GM21423 (cell line): Measurements from ENCODE around the gene CDPF1.
"Not testable (repeated sequence)": the region's sequence is repeated elsewhere in the genome, so short reads cannot be mapped to it uniquely, and the experiment has no call there.

Experiments used
- ATAC-seq: cut with Tn5 transposase; IDR thresholded peaks from one replicate; pipeline ENCODE4 v1.9.1; 2021; ENCODE audit warnings: mild to moderate bottlenecking, moderate library complexity; ENCODE audit not compliant: unreplicated experiment

CDPF1 gene

DNA sequence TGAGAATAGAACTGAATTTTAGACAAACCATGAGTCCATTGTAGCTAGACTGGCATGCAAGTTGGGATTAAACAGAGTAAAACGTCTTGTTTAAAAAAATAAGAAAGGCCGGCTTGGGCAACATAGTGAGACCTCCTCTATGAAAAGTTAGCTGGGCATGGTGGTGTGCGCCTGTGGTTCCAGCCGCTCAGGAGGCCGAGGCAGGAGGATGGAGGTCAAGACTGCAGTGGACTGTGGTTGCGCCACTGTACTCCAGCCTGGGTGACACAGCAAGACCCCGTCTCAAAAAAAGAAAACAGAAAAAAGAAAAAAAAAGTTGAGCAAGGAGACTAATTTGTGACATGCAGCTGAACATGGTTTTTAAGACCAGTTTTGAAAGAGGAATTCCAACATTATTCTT, 23.5 kb downstream of the CDPF1 start:
- ATAC-seq: no peak

DNA sequence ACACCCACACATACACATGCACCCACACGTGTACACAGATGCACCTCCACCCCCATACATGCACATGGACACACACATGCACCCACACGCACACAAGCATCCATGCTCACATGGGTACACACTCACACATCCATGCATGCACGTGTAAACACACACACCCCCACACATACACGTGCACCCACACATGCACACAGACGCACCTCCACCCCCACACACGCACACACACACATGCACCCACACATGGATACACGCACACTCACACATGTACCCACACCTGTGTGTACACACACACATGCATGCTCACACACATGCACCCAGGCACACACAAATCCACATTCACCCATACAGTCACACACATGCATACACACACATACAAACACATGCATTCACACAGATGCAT, 24.5 kb downstream of the CDPF1 start:
- no peak for ATAC-seq

DNA sequence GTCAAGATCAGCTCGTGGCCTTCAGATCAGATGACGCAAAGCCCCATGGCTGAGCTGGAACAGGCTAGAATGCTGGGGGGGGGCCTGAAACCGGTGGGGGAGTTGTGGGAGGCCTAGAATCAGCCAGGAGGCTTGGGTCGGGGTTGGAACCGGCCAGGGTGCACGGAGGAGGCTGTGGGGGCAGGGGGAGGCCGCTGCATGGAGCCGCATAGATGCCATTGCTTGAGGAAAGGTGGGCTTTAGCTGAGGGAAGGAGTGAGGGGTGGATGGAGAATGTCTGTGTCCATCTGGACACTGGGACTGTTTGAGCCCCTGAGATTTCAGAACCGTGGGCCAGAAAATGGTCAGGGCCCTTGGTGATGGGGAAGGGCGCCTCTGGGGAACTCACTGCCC, 25.2 kb downstream of the CDPF1 start:
- no peak for ATAC-seq

DNA sequence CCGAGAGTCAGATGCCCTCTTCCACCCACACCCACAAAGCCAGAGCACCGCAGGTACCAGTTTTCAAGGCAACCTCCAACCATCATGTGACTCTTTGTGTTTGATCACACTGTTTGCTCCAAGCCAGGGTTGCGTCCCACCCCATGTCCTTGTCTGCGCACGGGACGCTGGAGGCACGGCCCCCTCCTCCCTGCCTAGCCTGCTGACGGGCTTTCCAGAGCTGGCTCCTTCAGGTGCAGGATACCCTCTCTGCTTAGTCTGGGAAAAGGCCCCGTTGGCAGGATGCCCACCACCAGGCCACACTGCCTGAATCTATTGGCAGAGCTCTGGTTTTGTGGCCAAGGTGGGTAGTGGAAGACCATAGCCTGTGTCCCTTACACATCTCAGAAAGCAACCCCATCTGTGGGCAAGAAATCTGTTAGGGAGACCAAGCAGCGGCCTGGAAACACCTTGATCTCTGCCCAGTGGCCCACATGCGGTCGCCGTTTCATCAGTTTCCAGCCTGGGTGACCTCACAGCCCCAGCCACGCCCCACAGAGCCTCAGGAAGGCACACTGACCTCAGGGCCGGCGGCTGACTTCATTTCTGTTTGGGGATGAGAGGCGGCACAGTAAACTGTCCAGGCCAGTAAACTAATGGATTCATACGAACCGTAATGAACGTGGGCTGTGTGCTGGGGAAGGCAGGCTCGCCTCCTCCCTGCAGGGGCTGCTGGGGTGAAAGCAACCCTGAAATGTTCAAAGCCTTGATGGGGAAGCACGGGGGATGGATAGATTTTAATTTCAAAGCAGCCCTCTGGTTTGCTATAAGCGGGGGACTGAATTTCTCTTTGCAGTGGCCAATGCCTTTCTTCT, 25.8 kb downstream of the CDPF1 start:
- no peak for ATAC-seq

DNA sequence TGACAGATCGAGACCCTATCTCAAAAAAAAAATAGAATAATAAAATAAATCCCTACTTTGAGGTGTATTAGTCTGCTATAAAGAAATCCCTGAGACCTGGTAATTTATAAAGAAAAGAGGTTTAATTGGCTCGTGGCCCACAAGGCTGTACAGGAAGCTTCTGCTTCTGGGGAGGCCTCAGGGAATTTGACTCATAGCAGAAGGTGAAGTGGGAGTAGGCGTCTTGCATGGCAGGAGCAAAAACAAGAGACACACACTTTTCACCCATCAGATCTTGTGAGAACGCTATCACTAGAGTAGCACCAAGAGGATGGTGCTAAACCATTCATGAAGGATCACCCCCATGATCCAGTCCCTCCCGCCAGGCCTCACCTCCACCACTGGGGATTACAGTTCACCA, 29.2 kb downstream of the CDPF1 start:
- ATAC-seq: no peak

DNA sequence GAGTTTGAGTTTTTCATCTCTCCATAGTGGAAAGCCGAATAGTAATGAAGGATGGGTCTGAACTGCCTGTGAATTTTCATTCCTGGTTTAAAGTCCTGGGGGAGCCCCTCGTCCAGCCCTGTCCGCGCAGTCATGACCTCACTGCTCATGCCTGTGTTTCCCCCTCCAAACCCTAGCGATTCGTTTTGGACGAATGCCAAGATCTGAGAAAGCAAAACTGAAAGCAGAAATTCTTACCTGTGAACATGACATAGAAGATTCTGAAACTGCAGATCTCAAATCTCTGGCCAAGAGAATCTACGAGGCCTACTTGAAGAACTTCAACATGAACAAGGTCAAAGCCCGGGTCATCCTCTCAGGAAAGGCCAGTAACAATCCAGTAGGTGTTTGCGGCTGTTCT, 30.5 kb downstream of the CDPF1 start:
- ATAC-seq: no peak

DNA sequence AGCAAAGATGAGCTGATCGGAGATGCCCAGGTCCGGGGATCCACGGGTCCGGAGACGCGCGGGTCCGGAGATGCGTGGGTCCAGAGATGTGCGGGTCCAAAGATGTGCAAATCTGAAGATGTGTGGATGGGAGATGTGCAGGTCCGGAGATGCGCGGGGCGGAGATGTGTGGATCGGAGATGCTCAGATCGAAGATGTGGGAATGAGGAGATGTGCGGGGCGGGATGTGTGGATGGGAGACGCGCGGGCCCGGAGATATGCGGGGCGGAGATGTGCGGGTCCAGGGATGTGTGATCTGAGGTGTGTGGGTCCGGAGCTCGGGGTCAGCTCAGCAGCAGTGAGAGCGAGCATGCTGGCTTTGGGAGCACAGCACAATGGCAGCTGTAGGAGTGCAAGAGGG, 35.5 kb downstream of the CDPF1 start:
- no peak for ATAC-seq

DNA sequence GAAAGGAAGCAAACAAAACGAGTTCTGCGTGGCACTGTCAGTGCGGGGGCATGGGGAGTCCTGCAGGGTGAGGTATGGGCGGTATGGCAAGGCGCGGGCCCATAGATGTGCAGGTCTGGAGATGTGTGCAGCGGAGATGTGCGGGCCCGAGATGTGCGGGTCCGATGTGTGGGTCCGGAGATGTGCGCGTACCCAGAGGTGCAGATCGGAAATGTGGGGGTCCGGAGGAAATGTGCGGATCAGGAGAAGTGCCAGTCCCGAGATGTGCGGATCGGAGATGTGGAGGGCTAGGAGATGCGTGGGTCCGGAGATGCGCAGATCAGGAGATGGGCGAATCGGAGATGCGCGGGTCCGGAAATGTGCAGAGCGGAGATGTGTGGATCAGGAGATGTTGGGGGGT, 35.9 kb downstream of the CDPF1 start:
- ATAC-seq: no peak

DNA sequence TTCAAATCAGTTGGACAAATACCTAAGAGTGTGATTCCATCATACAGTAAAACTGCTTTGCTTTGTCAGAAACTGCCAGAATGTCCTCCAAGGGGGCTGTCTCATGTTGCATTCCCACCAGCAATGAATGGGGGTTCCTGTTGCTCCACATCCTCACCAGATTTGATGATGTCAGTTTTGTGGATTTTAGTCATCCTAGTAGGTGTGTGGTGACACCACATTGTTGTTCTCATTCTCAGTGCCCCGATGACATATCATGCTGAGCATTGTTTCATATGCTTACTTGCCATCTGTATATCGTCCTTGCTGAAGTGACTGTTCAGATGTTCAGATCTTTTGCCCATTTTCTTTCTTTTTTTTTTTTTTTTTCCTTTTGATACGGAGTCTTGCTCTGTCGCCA, 37.0 kb downstream of the CDPF1 start:
- no peak for ATAC-seq

DNA sequence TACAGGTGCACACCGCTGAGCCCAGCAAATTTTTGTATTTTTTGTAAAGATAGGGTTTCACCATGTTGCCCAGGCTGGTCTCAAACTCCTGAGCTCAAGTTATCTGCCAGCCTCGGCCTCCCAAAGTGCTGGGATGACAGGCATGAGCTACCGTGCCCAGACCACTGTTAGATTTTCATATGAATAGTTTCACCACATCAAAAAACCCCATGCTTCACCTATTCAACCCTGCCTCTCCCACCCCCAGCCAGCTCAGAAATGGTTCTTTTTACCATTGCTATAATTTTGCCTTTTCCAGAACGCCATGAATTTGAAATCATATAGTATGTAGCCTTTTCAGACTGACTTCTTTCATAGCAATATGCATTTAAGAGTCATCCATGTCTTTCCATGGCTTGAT, 37.9 kb downstream of the CDPF1 start:
- no peak for ATAC-seq

DNA sequence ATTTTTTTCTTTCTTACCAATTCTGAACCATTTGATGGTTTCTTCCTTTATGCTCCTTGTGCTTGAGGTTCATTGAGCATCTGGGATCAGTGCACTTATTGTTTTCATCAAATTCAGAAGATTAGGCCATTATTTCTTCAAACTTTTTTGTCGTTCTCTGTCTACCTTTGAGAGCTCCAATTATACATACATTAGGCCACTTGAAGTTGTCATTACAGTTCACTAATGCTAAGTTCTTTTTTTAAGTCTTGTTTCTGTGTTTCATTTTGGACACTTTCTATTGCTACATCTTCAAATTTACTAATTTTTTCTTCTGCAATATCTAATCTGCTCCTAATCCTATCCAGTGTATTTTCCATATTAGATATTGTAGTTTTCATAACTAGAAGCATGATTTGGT, 40.8 kb downstream of the CDPF1 start:
- no peak for ATAC-seq

DNA sequence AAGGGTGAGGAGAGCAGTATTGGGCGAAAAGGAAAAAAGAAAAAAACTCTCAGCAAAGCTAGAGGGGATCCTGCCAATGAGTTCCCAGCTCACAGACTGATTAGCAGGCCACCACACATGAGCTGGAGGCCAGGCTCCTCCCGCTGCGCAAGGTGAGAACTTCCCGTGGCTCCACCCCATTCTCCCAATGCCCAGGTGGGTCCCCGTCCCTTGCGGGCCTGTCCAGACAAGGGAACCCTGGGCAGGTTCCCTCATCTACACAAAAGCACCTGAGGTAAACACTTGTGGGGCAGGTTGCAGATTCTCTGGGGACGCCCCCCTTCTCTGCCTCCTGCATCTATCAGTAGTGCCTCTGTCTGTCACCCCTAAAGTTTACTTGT, 46.5 kb downstream of the CDPF1 start:
- no peak for ATAC-seq

DNA sequence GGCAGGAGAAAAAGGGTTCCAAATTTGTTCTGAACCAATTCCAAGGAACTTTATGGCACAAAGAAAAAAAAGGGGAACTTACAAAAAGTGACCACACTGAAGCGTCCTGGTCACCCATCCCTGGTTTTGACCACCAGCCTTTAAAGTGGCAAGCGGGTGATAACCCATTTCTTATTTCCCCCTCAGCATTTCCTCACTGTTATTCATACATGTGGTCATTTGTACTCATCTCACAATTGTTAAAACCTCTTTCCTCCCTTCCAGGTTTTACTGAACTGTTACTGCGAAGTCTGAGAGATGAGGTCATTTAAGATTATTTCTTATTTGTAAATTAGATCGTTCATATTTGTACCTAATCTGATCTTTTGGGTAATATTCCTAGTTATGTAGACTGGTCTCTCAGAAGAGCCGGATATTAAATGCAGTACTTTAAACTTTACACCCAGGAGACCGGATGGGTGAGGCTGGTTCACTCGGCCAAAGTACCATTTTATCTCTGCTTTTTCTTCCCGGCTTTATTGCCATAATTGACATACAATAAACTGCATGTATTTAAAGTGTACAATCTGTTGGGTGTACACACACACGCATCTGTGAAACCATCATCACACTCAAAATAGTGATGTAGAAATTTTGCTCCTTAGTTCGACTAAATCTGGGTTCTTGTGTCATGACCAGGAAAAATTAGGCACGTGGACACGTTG, 47.0 kb downstream of the CDPF1 start:
- no peak for ATAC-seq

DNA sequence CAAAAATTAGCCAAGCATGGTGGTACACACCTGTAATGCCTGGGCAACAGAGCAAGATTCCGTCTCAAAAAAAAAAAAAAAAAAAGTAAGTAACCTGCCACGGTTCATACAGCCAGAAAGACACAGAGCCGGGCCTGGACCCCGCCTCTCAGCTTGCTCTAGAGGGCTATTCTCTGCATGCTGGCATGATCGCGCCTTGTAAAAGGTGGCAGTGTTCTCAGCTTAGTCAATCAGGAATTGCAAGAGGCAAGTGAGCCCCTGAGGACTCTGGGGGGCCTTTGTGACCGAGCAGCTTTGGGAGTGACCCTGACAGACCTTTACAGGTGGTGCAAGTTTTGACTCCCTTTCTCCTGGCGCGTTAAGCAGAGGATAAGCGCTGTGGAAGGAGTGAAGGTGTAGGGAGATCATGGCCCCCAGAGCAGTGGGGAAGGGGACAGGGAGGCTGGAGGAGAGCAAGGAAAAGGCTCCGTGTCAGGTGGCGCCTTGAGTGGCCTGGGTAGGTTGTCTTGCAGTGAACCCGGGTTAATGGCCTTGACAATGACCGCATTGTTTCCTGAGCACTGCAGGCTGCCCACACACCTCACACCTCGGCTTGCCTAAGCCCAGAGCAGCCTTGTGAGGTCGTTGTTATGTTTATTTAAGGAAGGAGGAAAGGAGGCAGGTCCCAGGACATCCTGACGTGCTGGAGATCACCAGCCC, 48.9 kb downstream of the CDPF1 start:
- ATAC-seq: no peak

DNA sequence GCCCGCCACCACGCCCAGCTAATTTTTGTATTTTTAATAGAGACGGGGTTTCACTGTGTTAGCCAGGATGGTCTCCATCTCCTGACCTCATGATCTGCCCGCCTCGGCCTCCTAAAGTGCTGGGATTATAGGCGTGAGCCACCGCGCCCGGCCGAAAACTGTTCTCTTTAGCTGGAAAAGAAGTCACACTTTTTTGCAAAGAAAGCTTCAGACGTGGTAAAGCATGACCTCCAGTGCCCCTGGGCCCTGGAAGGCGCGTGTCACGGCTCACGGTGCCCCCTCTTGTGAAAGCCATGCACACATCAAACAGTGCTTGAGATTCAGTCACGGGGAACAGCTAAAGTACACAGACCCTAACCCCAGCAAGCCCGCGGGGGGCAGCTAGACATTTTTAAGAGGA, 51.3 kb downstream of the CDPF1 start:
- ATAC-seq: not testable (repeated sequence)

DNA sequence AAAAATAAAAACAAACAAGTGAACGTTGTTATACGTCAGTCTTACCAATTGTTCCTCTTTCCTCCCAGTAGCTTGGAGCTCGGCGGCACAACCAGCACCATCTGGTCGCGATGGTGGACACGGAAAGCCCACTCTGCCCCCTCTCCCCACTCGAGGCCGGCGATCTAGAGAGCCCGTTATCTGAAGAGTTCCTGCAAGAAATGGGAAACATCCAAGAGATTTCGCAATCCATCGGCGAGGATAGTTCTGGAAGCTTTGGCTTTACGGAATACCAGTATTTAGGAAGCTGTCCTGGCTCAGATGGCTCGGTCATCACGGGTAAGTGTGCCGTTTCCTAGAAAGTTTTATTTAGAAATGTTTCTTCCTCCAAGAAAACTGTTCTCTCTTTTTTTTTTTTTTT, 51.8 kb downstream of the CDPF1 start:
- no peak for ATAC-seq

DNA sequence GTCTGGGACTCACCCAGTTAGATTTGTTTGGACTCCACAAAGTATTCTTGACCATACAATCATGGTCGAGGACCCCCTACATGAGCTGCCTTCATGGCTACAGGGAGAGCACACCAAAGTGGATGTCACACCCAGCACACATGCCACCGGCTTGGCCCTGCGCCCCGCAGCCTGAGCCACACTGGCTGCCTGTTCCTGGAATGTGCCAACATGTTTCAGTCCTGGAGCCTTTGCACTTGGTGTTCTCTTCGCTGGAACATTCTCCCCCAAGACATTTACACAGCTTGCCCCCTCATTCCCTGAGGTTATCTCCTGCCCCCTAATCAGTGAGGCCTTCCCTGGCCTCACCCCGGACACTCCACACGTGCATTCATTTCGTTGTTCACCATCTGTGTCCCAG, 53.8 kb downstream of the CDPF1 start:
- no peak for ATAC-seq

DNA sequence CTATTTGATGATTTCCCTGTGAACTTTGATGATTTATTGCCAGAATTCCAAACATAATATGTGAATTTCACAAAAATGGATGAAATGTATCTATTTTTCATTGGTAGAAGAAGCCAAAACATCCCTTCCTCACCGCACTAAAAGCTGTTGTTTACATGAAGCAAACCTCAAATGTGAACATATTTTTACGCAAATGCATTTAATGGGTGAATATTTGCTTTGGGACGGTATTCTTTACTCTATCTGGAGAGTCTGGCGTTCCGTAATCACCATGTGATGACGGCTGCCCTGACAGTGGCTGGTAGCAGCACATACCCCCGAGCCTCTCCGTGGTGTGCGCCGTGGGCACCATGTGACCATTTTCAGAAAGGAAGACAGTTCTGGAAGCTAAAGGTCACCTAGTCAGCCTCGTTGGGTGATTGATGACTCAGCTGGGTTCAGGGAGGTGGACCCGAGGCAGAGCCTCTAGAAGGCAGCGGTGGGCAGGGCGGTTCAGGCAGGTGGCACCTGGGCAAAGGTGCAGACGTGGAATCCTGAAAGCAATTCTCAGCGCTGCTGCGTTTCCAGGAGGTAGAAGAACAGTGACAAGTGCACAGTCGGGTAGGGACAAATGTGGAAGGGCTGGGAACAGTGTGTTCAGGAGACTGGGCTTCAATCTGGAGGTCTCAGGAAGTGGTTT, 54.5 kb downstream of the CDPF1 start:
- ATAC-seq: no peak
